Measurements from ENCODE around the gene ATP11A. TPM values are rescaled to one million over a fixed set of nuclear protein-coding genes. Genes with fewer than 3 reads are reported as not detected.

The ATP11A gene
- total and polyA plus RNA-seq, 9 of the 15 experiments (the other 6 are each of a cell fraction or from before 2014, with no cell fraction given), result 0.38 to 34.2 (median 4.2) TPM

DNA sequence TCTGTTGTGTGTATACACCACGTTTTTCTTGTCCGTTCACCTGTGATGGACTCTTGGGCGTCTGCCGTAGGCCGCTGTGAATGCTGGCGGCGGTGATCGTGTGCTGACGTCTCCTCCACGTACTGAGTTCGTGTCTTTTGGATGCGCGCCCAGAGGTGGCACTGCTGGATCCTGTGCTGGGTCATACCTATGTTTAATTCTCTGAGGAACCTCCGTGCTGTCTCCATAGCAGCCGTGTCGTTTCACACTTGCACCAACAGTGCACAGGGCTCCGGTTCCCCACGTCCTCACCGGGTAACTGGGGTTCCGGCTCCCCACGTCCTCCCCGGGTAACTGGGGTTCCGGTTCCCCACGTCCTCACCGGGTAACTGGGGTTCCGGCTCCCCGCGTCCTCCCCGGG, 56.2 kb downstream of the ATP11A start (continued):
- TF ChIP-seq, protein P1, sequence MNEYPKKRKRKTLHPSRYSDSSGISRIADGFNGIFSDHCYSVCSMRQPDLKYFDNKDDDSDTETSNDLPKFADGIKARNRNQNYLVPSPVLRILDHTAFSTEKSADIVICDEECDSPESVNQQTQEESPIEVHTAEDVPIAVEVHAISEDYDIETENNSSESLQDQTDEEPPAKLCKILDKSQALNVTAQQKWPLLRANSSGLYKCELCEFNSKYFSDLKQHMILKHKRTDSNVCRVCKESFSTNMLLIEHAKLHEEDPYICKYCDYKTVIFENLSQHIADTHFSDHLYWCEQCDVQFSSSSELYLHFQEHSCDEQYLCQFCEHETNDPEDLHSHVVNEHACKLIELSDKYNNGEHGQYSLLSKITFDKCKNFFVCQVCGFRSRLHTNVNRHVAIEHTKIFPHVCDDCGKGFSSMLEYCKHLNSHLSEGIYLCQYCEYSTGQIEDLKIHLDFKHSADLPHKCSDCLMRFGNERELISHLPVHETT (CRISPR knock-in tag; conservative IDR thresholded peaks at IDR 0.05 in 1 of 2, IDR thresholded peaks at IDR 0.05 in 1 of 2), result no peak
- TF ChIP-seq RB1 (IDR thresholded peaks at IDR 0.05; ENCODE audit: low read depth) (no peak), KLF13 (tag; IDR thresholded peaks at IDR 0.05; ENCODE audit: borderline replicate concordance, low read depth) (no peak)

DNA sequence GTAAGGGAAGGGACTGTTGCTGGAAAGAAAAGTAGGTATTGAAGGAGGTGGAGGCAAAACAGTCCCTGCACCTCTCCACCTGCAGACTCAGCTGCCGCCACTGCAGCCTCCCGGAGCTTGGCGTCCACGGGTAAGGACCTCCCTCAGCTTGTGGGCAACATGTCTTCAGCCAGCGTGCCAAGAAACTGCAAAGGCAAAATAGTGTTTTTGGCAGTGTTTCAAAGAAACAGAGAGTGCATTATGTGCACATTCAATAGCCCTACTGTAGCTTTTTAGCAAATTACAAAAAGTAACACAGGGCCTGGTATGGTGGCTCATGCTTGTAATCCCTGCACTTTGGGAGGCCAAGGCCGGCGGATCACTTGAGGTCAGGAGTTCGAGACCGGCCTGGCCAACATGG, 57.4 kb downstream of the ATP11A start:
- no peak overlapping the region for H3K4me2 ChIP-seq (ENCODE audit: insufficient read depth, low read length)
- DNase-seq (ENCODE audit: extremely low read depth in 1 of 4, low spot score in 3 of 4), result no peak
- 97% methylated on average over 4 of the region's 9 CpGs for WGBS (ENCODE audit: insufficient coverage, low coverage, missing lambda C conversion rate)
- no peaks in the 10 kb centered on the region for H3K36me3 ChIP-seq (ENCODE audit: control insufficient read depth, insufficient read depth, low read length)
- peaks cover 24% of the 10 kb centered on the region; the same call in 1 of the 2 replicates for H4K20me1 ChIP-seq (replicated peaks; ENCODE audit: control insufficient read depth, insufficient read depth, low read length)
- ChIA-PET CTCF (ENCODE audit: low intra/inter-chr PET ratio) (no interaction called here), POLR2A (no interaction called here)
- intact Hi-C loops (cut with micrococcal nuclease), result no loop called here
- H3K9me1 ChIP-seq (ENCODE audit: control insufficient read depth, insufficient read depth, low read length), result no peaks in the 10 kb centered on the region
- H3K9me3 ChIP-seq (replicated peaks; ENCODE audit: control insufficient read depth, insufficient read depth, low read depth, low read length), result no peaks in the 10 kb centered on the region
- in situ Hi-C loops (cut with MboI), result no loop called here
- peaks cover 29% of the 10 kb centered on the region for H3K79me2 ChIP-seq (ENCODE audit: control insufficient read depth, insufficient read depth, low read length)
- H2AFZ ChIP-seq (ENCODE audit: low read depth, low read length), result no peak overlapping the region
- ATAC-seq, result no peak
- peaks cover 0 to 9% of the 10 kb centered on the region in 2 experiments; a peak in 2 of 5 replicates for H3K4me1 ChIP-seq (replicated peaks in 1 of 2; ENCODE audit: control insufficient read depth in 2 of 2, insufficient read depth in 2 of 2, low read length in 2 of 2)
- H3K27me3 ChIP-seq (ENCODE audit: control insufficient read depth in 2 of 2, insufficient read depth in 2 of 2, low read length in 2 of 2), result no peaks in the 10 kb centered on the region
- no peak for FAIRE-seq
- H3K9ac ChIP-seq (ENCODE audit: insufficient read depth in 1 of 2, low read depth in 2 of 2, low read length in 2 of 2), result no peak overlapping the region
- BruUV-seq (replicated peaks), result no TSS peak
- no peak overlapping the region for H3K27ac ChIP-seq (ENCODE audit: extremely low read depth, low read depth, low read length)
- no peak overlapping the region for H3K4me3 ChIP-seq
- TF ChIP-seq, protein P2, sequence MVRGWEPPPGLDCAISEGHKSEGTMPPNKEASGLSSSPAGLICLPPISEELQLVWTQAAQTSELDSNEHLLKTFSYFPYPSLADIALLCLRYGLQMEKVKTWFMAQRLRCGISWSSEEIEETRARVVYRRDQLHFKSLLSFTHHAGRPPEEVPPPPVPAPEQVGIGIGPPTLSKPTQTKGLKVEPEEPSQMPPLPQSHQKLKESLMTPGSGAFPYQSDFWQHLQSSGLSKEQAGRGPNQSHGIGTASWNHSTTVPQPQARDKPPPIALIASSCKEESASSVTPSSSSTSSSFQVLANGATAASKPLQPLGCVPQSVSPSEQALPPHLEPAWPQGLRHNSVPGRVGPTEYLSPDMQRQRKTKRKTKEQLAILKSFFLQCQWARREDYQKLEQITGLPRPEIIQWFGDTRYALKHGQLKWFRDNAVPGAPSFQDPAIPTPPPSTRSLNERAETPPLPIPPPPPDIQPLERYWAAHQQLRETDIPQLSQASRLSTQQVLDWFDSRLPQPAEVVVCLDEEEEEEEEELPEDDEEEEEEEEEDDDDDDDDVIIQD (CRISPR knock-in tag; IDR thresholded peaks at IDR 0.05), result no peak
- TF ChIP-seq, protein P3, sequence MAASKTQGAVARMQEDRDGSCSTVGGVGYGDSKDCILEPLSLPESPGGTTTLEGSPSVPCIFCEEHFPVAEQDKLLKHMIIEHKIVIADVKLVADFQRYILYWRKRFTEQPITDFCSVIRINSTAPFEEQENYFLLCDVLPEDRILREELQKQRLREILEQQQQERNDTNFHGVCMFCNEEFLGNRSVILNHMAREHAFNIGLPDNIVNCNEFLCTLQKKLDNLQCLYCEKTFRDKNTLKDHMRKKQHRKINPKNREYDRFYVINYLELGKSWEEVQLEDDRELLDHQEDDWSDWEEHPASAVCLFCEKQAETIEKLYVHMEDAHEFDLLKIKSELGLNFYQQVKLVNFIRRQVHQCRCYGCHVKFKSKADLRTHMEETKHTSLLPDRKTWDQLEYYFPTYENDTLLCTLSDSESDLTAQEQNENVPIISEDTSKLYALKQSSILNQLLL (CRISPR knock-in tag; IDR thresholded peaks at IDR 0.05; ENCODE audit: borderline replicate concordance), result no peak
- no peak for TF ChIP-seq MYNN (IDR thresholded peaks at IDR 0.05)
- TF ChIP-seq MYNN (CRISPR knock-in tag; IDR thresholded peaks at IDR 0.05), result no peak
- TF ChIP-seq, protein P4, sequence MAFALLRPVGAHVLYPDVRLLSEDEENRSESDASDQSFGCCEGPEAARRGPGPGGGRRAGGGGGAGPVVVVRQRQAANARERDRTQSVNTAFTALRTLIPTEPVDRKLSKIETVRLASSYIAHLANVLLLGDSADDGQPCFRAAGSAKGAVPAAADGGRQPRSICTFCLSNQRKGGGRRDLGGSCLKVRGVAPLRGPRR (CRISPR knock-in tag; IDR thresholded peaks at IDR 0.05), result no peak
- TF ChIP-seq, protein P5, sequence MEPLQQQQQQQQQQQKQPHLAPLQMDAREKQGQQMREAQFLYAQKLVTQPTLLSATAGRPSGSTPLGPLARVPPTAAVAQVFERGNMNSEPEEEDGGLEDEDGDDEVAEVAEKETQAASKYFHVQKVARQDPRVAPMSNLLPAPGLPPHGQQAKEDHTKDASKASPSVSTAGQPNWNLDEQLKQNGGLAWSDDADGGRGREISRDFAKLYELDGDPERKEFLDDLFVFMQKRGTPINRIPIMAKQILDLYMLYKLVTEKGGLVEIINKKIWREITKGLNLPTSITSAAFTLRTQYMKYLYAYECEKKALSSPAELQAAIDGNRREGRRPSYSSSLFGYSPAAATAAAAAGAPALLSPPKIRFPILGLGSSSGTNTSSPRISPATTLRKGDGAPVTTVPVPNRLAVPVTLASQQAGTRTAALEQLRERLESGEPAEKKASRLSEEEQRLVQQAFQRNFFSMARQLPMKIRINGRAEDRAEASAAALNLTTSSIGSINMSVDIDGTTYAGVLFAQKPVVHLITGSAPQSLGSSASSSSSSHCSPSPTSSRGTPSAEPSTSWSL (CRISPR knock-in tag; IDR thresholded peaks at IDR 0.05; ENCODE audit: borderline replicate concordance), result no peak
- no peak for TF ChIP-seq CBFB (CRISPR knock-in tag; IDR thresholded peaks at IDR 0.05)
- no peak for TF ChIP-seq NFE2L1 (tag; IDR thresholded peaks at IDR 0.05; ENCODE audit: borderline replicate concordance, low read depth)
- TF ChIP-seq, protein P6, sequence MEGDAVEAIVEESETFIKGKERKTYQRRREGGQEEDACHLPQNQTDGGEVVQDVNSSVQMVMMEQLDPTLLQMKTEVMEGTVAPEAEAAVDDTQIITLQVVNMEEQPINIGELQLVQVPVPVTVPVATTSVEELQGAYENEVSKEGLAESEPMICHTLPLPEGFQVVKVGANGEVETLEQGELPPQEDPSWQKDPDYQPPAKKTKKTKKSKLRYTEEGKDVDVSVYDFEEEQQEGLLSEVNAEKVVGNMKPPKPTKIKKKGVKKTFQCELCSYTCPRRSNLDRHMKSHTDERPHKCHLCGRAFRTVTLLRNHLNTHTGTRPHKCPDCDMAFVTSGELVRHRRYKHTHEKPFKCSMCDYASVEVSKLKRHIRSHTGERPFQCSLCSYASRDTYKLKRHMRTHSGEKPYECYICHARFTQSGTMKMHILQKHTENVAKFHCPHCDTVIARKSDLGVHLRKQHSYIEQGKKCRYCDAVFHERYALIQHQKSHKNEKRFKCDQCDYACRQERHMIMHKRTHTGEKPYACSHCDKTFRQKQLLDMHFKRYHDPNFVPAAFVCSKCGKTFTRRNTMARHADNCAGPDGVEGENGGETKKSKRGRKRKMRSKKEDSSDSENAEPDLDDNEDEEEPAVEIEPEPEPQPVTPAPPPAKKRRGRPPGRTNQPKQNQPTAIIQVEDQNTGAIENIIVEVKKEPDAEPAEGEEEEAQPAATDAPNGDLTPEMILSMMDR (IDR thresholded peaks at IDR 0.05 in 2 of 3, conservative IDR thresholded peaks at IDR 0.05 in 1 of 3; ENCODE audit: insufficient read depth in 2 of 3, low read depth in 1 of 3, low read length in 3 of 3), result no peak
